ENCODE data around the gene LEO1. TPM values are rescaled to one million over a fixed set of nuclear protein-coding genes. Genes with fewer than 3 reads are reported as not detected.
A peak's percentile ranks its signal among the peaks of the same experiment; 100 is the strongest.

The LEO1 gene
- total RNA-seq, 1 experiment from 2014 or later: 28.4 TPM

GRCh38 chr15:51931638-51932037 lies 39.9 kb downstream of the LEO1 start (continued):
- TF ChIP-seq MYBL2 (CRISPR knock-in tag; IDR thresholded peaks at IDR 0.05): no peak
- no peak for TF ChIP-seq FOXK1 (CRISPR knock-in tag; IDR thresholded peaks at IDR 0.05)
- no peak for TF ChIP-seq NR3C1 (CRISPR knock-in tag; conservative IDR thresholded peaks at IDR 0.05; ENCODE audit: low read depth)
- no peak for TF ChIP-seq NFATC4 (CRISPR knock-in tag; IDR thresholded peaks at IDR 0.05)
- TF ChIP-seq MXD4 (CRISPR knock-in tag; IDR thresholded peaks at IDR 0.05; ENCODE audit: borderline replicate concordance): no peak
- TF ChIP-seq TP53 (CRISPR knock-in tag; IDR thresholded peaks at IDR 0.05): no peak
- TF ChIP-seq ZBTB21 (CRISPR knock-in tag; IDR thresholded peaks at IDR 0.05; ENCODE audit: borderline replicate concordance): no peak
- no peak for TF ChIP-seq SMAD3 (CRISPR knock-in tag; IDR thresholded peaks at IDR 0.05; ENCODE audit: borderline replicate concordance)
- TF ChIP-seq MAX (CRISPR knock-in tag; IDR thresholded peaks at IDR 0.05): no peak
- no peak for TF ChIP-seq ZNF423 (CRISPR knock-in tag; IDR thresholded peaks at IDR 0.05)
- TF ChIP-seq ZSCAN18 (CRISPR knock-in tag; IDR thresholded peaks at IDR 0.05): no peak
- no peak for TF ChIP-seq ZNF317 (CRISPR knock-in tag; IDR thresholded peaks at IDR 0.05; ENCODE audit: borderline replicate concordance, low read depth)

- Mint-ChIP-seq H3K27me3 (ENCODE audit: low read depth) (no peaks in the 10 kb centered on the region), H3K27ac (no peak overlapping the region), H3K9me3 (no peaks in the 10 kb centered on the region), H3K36me3 (peaks cover 3% of the 10 kb centered on the region; the same call in 1 of the 2 replicates), H3K4me1 (peaks cover 4% of the 10 kb centered on the region), H3K4me3 (no peak overlapping the region)
- POLR2A ChIA-PET: interaction anchor here (0.7 kb wide), 1 partner anchor 286 kb away, joined by 9 read pairs; no protein-coding TSS in a partner anchor
- CTCF ChIA-PET: interaction anchor here (0.7 to 3.1 kb wide), 2 partner anchors 13 to 276 kb away, joined by 3 to 17 read pairs; no protein-coding TSS in a partner anchor
- ATAC-seq (peak; percentile 65), DNase-seq (ENCODE audit: low spot score) (no peak)
- TF ChIP-seq OVOL2 (CRISPR knock-in tag; IDR thresholded peaks at IDR 0.05; ENCODE audit: borderline replicate concordance) (no peak), MLX (CRISPR knock-in tag; IDR thresholded peaks at IDR 0.05) (no peak), NFATC4 (CRISPR knock-in tag; IDR thresholded peaks at IDR 0.05) (no peak), ZSCAN18 (CRISPR knock-in tag; IDR thresholded peaks at IDR 0.05) (no peak), NFE2L1 (CRISPR knock-in tag; IDR thresholded peaks at IDR 0.05) (no peak), ZNF671 (CRISPR knock-in tag; IDR thresholded peaks at IDR 0.05) (no peak), ZNF512 (CRISPR knock-in tag; IDR thresholded peaks at IDR 0.05; ENCODE audit: borderline replicate concordance) (no peak), ATF1 (CRISPR knock-in tag; IDR thresholded peaks at IDR 0.05) (no peak)
Measured at GRCh38 chr15:51931016-51931415, 40.6 kb downstream of the LEO1 start.

- POLR2A ChIA-PET: no interaction called here
- H3K27ac Mint-ChIP-seq: no peak overlapping the region
Measured at GRCh38 chr15:51926809-51927208, 44.8 kb downstream of the LEO1 start.

More at GRCh38 chr15:51926809-51927208, 44.8 kb downstream of the LEO1 start:
- Mint-ChIP-seq H3K27me3 (ENCODE audit: low read depth) (no peaks in the 10 kb centered on the region), H3K4me3 (no peak overlapping the region), H3K9me3 (no peaks in the 10 kb centered on the region), H3K36me3 (peaks cover 5% of the 10 kb centered on the region), H3K4me1 (peaks cover 9% of the 10 kb centered on the region)
- CTCF ChIA-PET: interaction anchor here (0.9 to 1.5 kb wide), 3 partner anchors 9 to 152 kb away, joined by 3 to 7 read pairs (median 4); no protein-coding TSS in a partner anchor
- no peak for DNase-seq (ENCODE audit: low spot score)
- no peak for TF ChIP-seq ZBTB21 (CRISPR knock-in tag; IDR thresholded peaks at IDR 0.05; ENCODE audit: borderline replicate concordance)
- no peak for ATAC-seq

Measured in WTC11 (cell line).